KOPT-K1 (cell line): ENCODE data around the gene SLC6A18.
"Not testable (repeated sequence)": the region's sequence is repeated elsewhere in the genome, so short reads cannot be mapped to it uniquely, and the experiment has no call there.

Source experiments
- H3K27ac ChIP-seq: fragments of 200-600 bp; sonication (generic); 2 replicates; pipeline ENCODE4 v1.5.1; 2016; ENCODE audit warnings: antibody characterized with exemption, mild to moderate bottlenecking, low read depth, low read length; ENCODE audit not compliant: poor library complexity, severe bottlenecking
- H3K36me3 ChIP-seq: fragments of 200-600 bp; sonication (generic); 2 replicates; pipeline ENCODE4 v1.5.1; 2017; ENCODE audit warnings: antibody characterized with exemption, mild to moderate bottlenecking, low read length, moderate library complexity; ENCODE audit not compliant: insufficient read depth
- H3K9me3 ChIP-seq: fragments of 200-600 bp; sonication (generic); 2 replicates; pipeline ENCODE4 v1.5.1; 2017; ENCODE audit warnings: antibody characterized with exemption, low read length, mild to moderate bottlenecking; ENCODE audit not compliant: insufficient read depth, poor library complexity, severe bottlenecking

Gene SLC6A18

DNA sequence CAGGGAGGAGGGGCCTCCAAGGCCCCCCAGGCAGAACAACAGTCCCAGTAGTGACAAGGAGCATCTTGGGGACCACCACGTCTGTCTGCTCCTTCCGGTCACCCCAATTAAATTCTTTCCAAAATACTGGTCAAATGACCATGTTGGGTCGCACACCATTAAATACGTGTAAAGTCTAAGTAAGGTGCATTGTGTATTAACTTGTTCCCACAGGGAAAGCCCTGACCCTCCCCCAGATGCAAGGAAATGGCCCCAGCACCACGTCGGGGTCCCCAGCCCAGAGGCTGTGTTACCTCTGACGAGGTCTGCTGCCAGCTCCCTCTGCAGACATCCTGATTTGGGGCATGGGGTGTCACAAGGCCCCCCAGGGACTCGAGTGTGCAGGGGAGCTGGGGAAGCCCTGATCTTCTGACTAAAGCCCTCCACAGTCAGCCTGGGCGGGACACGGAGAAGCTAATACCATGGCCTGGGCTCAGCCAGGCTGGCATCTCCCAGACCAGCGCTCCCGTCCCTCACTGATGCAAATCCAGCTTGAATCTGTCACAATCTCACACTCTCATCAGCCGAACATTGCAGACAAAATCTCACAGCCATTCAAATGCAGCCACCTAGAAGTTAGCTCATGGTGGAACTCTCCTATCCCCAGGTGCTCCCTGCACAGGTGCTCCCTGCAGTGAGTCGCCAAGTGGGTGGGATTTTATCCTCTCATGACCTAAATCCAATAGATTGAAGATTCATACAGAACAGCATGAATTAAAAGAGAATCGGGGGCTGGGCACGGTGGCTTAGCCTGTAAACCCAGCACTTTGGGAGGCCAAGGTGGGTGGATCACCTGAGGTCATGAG, 56.1 kb downstream of the SLC6A18 start:
- Histone ChIP-seq H3K9me3 (peaks cover 4% of the 10 kb centered on the region), H3K27ac (no peak overlapping the region), H3K36me3 (peaks cover 3% of the 10 kb centered on the region; the same call in 1 of the 2 replicates)

- H3K27ac ChIP-seq = no peak overlapping the region
- peaks cover 4% of the 10 kb centered on the region for H3K9me3 ChIP-seq
- H3K36me3 ChIP-seq = peaks cover 3% of the 10 kb centered on the region; the same call in 1 of the 2 replicates
Measured at GRCh38 chr5:1282131-1282992, 57.2 kb downstream of the SLC6A18 start.

DNA sequence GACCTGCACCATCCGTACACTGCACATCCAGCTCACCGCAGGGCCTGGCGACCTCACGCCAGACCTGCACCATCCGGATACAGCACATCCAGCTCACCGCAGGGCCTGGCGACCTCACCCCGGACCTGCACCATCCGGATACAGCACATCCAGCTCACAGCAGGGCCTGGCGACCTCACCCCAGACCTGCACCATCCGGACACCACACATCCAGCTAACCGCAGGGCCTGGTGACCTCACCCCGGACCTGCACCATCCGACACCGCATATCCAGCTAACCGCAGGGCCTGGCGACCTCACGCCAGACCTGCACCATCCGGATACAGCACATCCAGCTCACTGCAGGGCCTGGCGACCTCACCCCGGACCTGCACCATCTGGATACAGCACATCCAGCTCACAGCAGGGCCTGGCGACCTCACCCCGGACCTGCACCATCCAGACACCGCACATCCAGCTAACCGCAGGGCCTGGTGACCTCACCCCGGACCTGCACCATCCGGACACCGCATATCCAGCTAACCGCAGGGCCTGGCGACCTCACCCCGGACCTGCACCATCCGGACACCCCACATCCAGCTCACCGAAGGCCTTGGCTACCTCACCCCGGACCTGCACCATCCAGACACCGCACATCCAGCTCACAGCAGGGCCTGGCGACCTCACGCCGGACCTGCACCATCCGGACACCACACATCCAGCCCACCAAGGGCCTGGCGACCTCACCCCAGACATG, 58.0 kb downstream of the SLC6A18 start:
- H3K27ac ChIP-seq, H3K9me3 ChIP-seq, H3K36me3 ChIP-seq: not testable (repeated sequence)

DNA sequence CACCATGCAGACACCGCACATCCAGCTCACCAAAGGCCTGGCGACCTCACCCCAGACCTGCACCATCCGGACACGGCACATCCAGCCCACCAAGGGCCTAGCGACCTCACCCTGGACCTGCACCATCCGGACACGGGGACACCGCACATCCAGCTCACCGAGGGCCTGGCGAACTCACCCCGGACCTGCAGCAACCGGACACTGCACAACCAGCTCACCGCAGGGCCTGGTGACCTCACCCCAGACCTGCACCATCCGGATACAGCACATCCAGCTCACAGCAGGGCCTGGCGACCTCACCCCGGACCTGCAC, 58.5 kb downstream of the SLC6A18 start:
- not testable (repeated sequence) for H3K27ac ChIP-seq, H3K9me3 ChIP-seq, H3K36me3 ChIP-seq

DNA sequence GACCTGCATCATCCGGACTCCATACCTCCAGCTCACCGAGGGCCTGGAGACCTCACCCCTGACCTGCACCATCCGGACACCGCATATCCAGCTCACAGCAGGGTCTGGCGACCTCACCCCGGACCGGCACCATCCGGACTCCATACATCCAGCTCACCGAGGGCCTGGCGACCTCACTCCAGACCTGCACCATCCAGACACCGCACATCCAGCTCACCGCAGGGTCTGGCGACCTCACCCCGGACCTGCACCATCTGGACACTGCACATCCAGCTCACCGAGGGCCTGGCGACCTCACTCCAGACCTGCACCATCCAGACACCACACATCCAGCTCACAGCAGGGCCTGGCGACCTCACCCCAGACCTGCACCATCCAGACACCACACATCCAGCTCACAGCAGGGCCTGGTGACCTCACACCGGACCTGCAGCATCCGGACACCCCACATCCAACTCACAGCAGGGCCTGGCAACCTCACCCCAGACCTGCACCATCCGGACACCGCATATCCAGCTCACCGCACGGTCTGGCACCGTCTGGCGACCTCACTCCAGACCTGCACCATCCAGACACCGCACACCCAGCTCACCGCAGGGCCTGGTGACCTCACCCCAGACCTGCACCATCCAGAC, 59.3 kb downstream of the SLC6A18 start:
- H3K36me3 ChIP-seq, H3K27ac ChIP-seq: not testable (repeated sequence)
- H3K9me3 ChIP-seq = peaks cover 11% of the 10 kb centered on the region

GRCh38 chr5:1285141-1285540, 60.0 kb downstream of the SLC6A18 start:
- H3K36me3 ChIP-seq = no peaks in the 10 kb centered on the region; the same call in 1 of the 2 replicates
- peaks cover 11% of the 10 kb centered on the region for H3K9me3 ChIP-seq
- H3K27ac ChIP-seq = no peak overlapping the region

- Histone ChIP-seq H3K36me3 (no peaks in the 10 kb centered on the region; the same call in 1 of the 2 replicates), H3K27ac (no peak overlapping the region), H3K9me3 (peaks cover 11% of the 10 kb centered on the region)
Measured at GRCh38 chr5:1285883-1286291, 60.7 kb downstream of the SLC6A18 start.

DNA sequence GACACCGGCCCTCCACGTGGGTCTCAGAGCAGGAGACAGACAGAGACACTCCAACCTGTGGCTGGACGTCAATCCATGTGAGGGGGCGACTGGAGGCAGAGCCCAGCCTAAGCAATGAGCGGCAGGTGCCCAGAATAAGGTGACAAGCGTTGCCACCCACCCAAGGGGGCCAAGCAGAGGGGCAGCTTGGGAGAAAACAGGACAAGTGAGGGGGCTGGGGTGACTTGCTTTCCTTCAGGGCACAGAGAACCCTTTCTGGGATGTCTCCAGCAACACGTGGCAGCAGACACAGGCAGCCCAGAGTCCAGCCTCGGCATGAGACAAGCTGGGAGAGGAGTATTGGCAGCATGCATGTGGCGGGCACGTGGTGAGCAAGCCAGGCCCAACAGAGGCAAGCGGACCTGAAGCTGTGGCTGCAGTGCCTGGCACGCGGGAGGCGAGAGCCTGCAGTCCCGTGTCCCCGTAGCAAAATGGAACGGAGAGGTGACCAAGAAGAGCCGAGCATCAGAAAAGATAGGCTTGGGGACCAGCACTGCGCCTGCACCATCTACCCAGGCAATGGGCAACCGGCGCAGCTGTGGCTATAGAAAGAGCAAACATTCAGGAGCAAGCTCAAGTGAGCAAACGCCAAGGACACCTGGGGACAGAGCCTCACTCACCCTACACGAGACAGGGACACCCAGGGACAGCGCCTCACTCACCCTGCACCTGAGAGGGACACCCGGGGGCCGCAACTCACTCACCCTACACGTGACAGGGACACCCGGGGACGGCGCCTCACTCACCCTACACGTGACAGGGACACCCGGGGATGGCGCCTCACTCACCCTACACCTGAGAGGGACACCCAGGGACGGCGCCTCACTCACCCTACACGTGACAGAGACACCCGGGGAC, 63.5 kb downstream of the SLC6A18 start:
- peaks cover 11% of the 10 kb centered on the region for H3K9me3 ChIP-seq
- no peaks in the 10 kb centered on the region; the same call in 1 of the 2 replicates for H3K36me3 ChIP-seq
- no peak overlapping the region for H3K27ac ChIP-seq

- H3K36me3 ChIP-seq, H3K27ac ChIP-seq: not testable (repeated sequence)
- H3K9me3 ChIP-seq = peaks cover 11% of the 10 kb centered on the region
Measured at GRCh38 chr5:1289559-1289958, 64.4 kb downstream of the SLC6A18 start.

- not testable (repeated sequence) for H3K36me3 ChIP-seq, H3K27ac ChIP-seq
- H3K9me3 ChIP-seq = peaks cover 11% of the 10 kb centered on the region
Measured at GRCh38 chr5:1290956-1291355, 65.8 kb downstream of the SLC6A18 start.

GRCh38 chr5:1291611-1292080, 66.5 kb downstream of the SLC6A18 start:
- H3K27ac ChIP-seq = no peak overlapping the region
- H3K36me3 ChIP-seq = no peaks in the 10 kb centered on the region
- peaks cover 11% of the 10 kb centered on the region for H3K9me3 ChIP-seq

GRCh38 chr5:1292139-1292538, 67.0 kb downstream of the SLC6A18 start:
- H3K9me3 ChIP-seq = peaks cover 11% of the 10 kb centered on the region
- no peak overlapping the region for H3K27ac ChIP-seq
- H3K36me3 ChIP-seq = no peaks in the 10 kb centered on the region

GRCh38 chr5:1292846-1293415, 67.8 kb downstream of the SLC6A18 start:
- Histone ChIP-seq H3K9me3 (peaks cover 11% of the 10 kb centered on the region), H3K27ac (no peak overlapping the region), H3K36me3 (no peaks in the 10 kb centered on the region)
